ENCODE data around the gene MT1M. TPM values are rescaled to one million over a fixed set of nuclear protein-coding genes. Genes with fewer than 3 reads are reported as not detected.

MT1M gene
- total and polyA plus RNA-seq, 2 of the 8 experiments (the other 6 are each of a cell fraction or from before 2014, with no cell fraction given), result 2.1 TPM; not detected in 1

DNA sequence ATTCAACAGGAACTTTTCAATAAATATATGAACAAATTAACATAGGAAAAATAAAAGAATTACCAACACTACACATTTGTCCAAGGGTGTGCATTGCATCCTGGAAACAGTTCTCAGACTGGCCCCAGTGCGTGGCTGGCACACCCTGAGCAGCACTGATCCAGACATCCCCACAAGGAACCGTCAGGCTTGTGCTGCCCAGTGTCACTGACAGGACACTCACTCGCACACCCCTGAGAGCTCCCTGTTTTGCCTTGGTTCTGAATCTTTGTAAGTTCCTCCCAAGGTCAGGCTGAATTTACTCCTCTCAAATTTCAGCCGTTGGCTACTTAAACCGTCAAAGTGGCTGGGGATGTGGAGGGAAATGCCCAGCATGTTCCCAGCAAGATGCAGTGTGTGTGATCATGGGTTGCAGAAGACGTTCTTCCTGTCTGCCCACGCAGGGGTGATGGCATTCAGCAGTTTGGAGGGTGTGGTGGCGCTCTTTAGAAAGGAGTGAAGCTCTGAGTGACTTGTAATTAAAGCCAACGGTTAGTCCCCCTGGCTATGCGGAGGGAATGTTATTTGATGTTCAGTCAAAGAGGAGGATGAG lies 22.3 kb upstream of the MT1M start:
- H3K14ac ChIP-seq (ENCODE audit: insufficient read length), result no peak overlapping the region
- H3K23me2 ChIP-seq (ENCODE audit: low read depth, low read length), result peaks cover 11% of the 10 kb centered on the region; the same call in 1 of the 2 replicates
- H2BK20ac ChIP-seq (ENCODE audit: low read length), result no peak overlapping the region
- FAIRE-seq (no peak), DNase-seq (ENCODE audit: low read depth in 1 of 2, low spot score in 2 of 2) (no peak)
- no peak overlapping the region for H2AK5ac ChIP-seq (ENCODE audit: low read depth, low read length)
- H4K8ac ChIP-seq (ENCODE audit: extremely low read depth, insufficient read depth, low read length), result no peak overlapping the region
- H3K36me3 ChIP-seq (ENCODE audit: control insufficient read depth in 2 of 4, insufficient read depth in 4 of 4, low read length in 3 of 4), result no peaks in the 10 kb centered on the region
- no peaks in the 10 kb centered on the region for H3K79me2 ChIP-seq (ENCODE audit: control insufficient read depth in 1 of 2, insufficient read depth in 2 of 2, low read length in 2 of 2)
- peaks cover 27 to 71% (median 57%) of the 10 kb centered on the region in 4 experiments for H3K27me3 ChIP-seq (replicated peaks in 1 of 4; ENCODE audit: control insufficient read depth in 3 of 4, extremely low read depth in 1 of 4, insufficient read depth in 3 of 4, low read length in 3 of 4)
- peak overlapping the region; percentile 24; the same call in 1 of the 2 replicates for H2BK15ac ChIP-seq (ENCODE audit: low read length)
- peak overlapping the region in 1 of 2 experiments; percentile 77; a peak in 3 of 4 replicates for H3K4me2 ChIP-seq (ENCODE audit: insufficient read depth in 1 of 2, low read depth in 2 of 2, low read length in 2 of 2)
- H3K4ac ChIP-seq (replicated peaks; ENCODE audit: insufficient read length, low read depth, low read length), result no peak overlapping the region
- peaks cover 0 to 2% of the 10 kb centered on the region in 2 experiments for H4K20me1 ChIP-seq (replicated peaks in 1 of 2; ENCODE audit: control insufficient read depth in 1 of 2, insufficient read depth in 2 of 2, low read length in 2 of 2)
- peak overlapping the region in 1 of 4 experiments; percentile 62; a peak in 1 of 8 replicates for H3K4me3 ChIP-seq (ENCODE audit: extremely low read depth in 1 of 4, insufficient read depth in 2 of 4, low read depth in 3 of 4, low read length in 4 of 4)
- no peak overlapping the region; a peak in 1 of 7 replicates for H3K9ac ChIP-seq (replicated peaks in 1 of 4; ENCODE audit: extremely low read depth in 1 of 4, low read depth in 3 of 4, low read length in 3 of 4)
- no peak overlapping the region for H3K18ac ChIP-seq (ENCODE audit: extremely low read depth, low read length)
- no peak overlapping the region for H3K27ac ChIP-seq (ENCODE audit: low read depth, low read length)
- H4K5ac ChIP-seq (ENCODE audit: insufficient read length, low read depth, low read length), result no peak overlapping the region
- H4K91ac ChIP-seq (replicated peaks; ENCODE audit: insufficient read length, low read length), result no peak overlapping the region
- H2AFZ ChIP-seq (ENCODE audit: low read length), result no peak overlapping the region
- no peak overlapping the region for H3K23ac ChIP-seq (ENCODE audit: insufficient read length)
- ChIA-PET POLR2A (ENCODE audit: partially characterized antibody) (interaction anchor here (1.2 to 8.0 kb wide), 4 partner anchors 11 to 58 kb away, joined by 3 to 66 read pairs (median 4); partner anchors contain the start of gene MT1E), CTCF (ENCODE audit: partially characterized antibody) (interaction anchor here (0.6 to 2.0 kb wide), 3 partner anchors 10 to 91 kb away, joined by 3 to 5 read pairs (median 3); partner anchors contain the start of gene MT1E)
- no peak overlapping the region for H2BK5ac ChIP-seq (ENCODE audit: low read depth, low read length)
- peaks cover 7 to 21% (median 10%) of the 10 kb centered on the region in 4 experiments for H3K4me1 ChIP-seq (replicated peaks in 1 of 4; ENCODE audit: control insufficient read depth in 3 of 4, insufficient read depth in 4 of 4, low read length in 3 of 4)
- no peak overlapping the region for H2BK120ac ChIP-seq (replicated peaks; ENCODE audit: low read depth, low read length)
- no peaks in the 10 kb centered on the region for H3K9me3 ChIP-seq (ENCODE audit: insufficient read depth in 2 of 2, low read depth in 1 of 2, low read length in 1 of 2)
- no peak overlapping the region; the same call in 1 of the 2 replicates for H2BK12ac ChIP-seq (ENCODE audit: low read depth, low read length)
- no peak overlapping the region for H3K56ac ChIP-seq (replicated peaks; ENCODE audit: insufficient read length, low read depth, low read length)
- TF ChIP-seq SUZ12 (IDR thresholded peaks at IDR 0.05; ENCODE audit: low read length) (0 out of 2 replicates have a peak, but pooled peaks have one; percentile 10), RFX5 (IDR thresholded peaks at IDR 0.05; ENCODE audit: borderline replicate concordance, low read depth, low read length) (no peak)
- 20% methylated on average over 10 of the region's 10 CpGs; no CpG with 5 or more reads in 1 of the 2 experiments for WGBS, 2 experiments (ENCODE audit: extremely low coverage in 1 of 2, insufficient coverage in 1 of 2, insufficient read length in 1 of 2, insufficient replicate concordance in 2 of 2, low coverage in 1 of 2, low lambda C conversion rate in 2 of 2, missing lambda C conversion rate in 1 of 2)
- no peaks in the 10 kb centered on the region for H3K79me1 ChIP-seq (ENCODE audit: low read depth, low read length)

Measured in H1 (cell line).